Endodermal cell (in vitro differentiated cells): ENCODE data around the gene GNAS-AS1. TPM values are rescaled to one million over a fixed set of nuclear protein-coding genes. Genes with fewer than 3 reads are reported as not detected.

ENCODE experiments used
- DNase-seq: peaks from one replicate; pipeline ENCODE4 v3.0.0-alpha.2; 2017
- H3K27ac ChIP-seq: 2 replicates; pipeline ENCODE4 v1.5.1; 2013; ENCODE audit warnings: mild to moderate bottlenecking, low read depth, low read length, moderate library complexity
- H3K27me3 ChIP-seq: 2 replicates; pipeline ENCODE4 v1.6.1; 2013; ENCODE audit warnings: mild to moderate bottlenecking, low read length, moderate library complexity; ENCODE audit not compliant: insufficient read depth, control insufficient read depth, poor library complexity, severe bottlenecking
- H3K36me3 ChIP-seq: 2 replicates; pipeline ENCODE4 v1.7.0; 2013; ENCODE audit warnings: mild to moderate bottlenecking, low read length, moderate library complexity; ENCODE audit not compliant: control insufficient read depth, insufficient read depth
- H3K4me1 ChIP-seq: one replicate; pipeline ENCODE4 v1.7.0; 2013; ENCODE audit warnings: low read length; ENCODE audit not compliant: control insufficient read depth, insufficient read depth
- H3K4me3 ChIP-seq: 2 replicates; pipeline ENCODE4 v1.5.1; 2013; ENCODE audit warnings: mild to moderate bottlenecking, low read length, moderate library complexity
- H3K9ac ChIP-seq: 2 replicates; pipeline ENCODE4 v1.6.1; 2013; ENCODE audit warnings: mild to moderate bottlenecking, low read length, moderate library complexity; ENCODE audit not compliant: poor library complexity, severe bottlenecking; ENCODE audit errors: extremely low read depth
- H3K9me3 ChIP-seq: 2 replicates; pipeline ENCODE4 v1.6.1; 2013; ENCODE audit warnings: mild to moderate bottlenecking, low read length, moderate library complexity; ENCODE audit not compliant: control insufficient read depth
- H3K27ac Mint-ChIP-seq: 2 replicates; pipeline ENCODE4 v1.8.0; 2020; ENCODE audit warnings: mixed read lengths
- H3K27me3 Mint-ChIP-seq: 2 replicates; pipeline ENCODE4 v1.8.0; 2021; ENCODE audit warnings: mild to moderate bottlenecking, mixed read lengths; ENCODE audit not compliant: insufficient read depth
- H3K36me3 Mint-ChIP-seq: 2 replicates; pipeline ENCODE4 v1.8.0; 2020; ENCODE audit warnings: low read depth, mixed read lengths
- H3K4me1 Mint-ChIP-seq: 2 replicates; pipeline ENCODE4 v1.8.0; 2020; ENCODE audit warnings: mixed read lengths
- H3K4me3 Mint-ChIP-seq: 2 replicates; pipeline ENCODE4 v1.8.0; 2020; ENCODE audit warnings: mild to moderate bottlenecking, moderate library complexity, mixed read lengths
- H3K9me3 Mint-ChIP-seq: 2 replicates; pipeline ENCODE4 v1.8.0; 2020; ENCODE audit warnings: mild to moderate bottlenecking, mixed read lengths
- CTCF ChIP-seq: fragments of 200-600 bp; sonication (generic); conservative IDR thresholded peaks from 2 replicates; pipeline ENCODE4 v1.5.0; 2021; ENCODE audit warnings: antibody characterized with exemption, mild to moderate bottlenecking
- WGBS, 2 experiments: methylation state at CpG; one replicate each; pipeline versions ENCODE4 v1.1.5 to v1.1.7; 2013; ENCODE audit warnings: missing lambda C conversion rate in 2 of 2, mixed read lengths in 1 of 2; ENCODE audit not compliant: insufficient coverage in 1 of 2, insufficient read length in 1 of 2; 5-methylcytosine and 5-hydroxymethylcytosine counted together
- total RNA-seq, 2 donors: library from RNA; stranded (reverse); fragmentation: NEBNext Ultra II Directional in 1 of 2; extraction: Animal tissue kit (Norgen Biotek cat#: 25700) in 1 of 2; gene quantifications; 2 replicates in 1 of 2; 3 replicates in 1 of 2; pipeline ENCODE4 v1.2.1, GENCODE V29; 2021

GNAS-AS1 gene
- total RNA-seq, 2 donors from 2014 or later = 9.3 to 9.7 TPM

- H3K27me3 ChIP-seq = peaks cover 74% of the 10 kb centered on the region
- DNase-seq = no peak
- H3K9me3 Mint-ChIP-seq = peaks cover 3% of the 10 kb centered on the region
- peaks cover 83% of the 10 kb centered on the region for H3K27me3 Mint-ChIP-seq
- no peaks in the 10 kb centered on the region for H3K4me1 ChIP-seq
- no peak overlapping the region for H3K27ac Mint-ChIP-seq
- H3K9me3 ChIP-seq = no peaks in the 10 kb centered on the region
- no peak overlapping the region for H3K27ac ChIP-seq
- peaks cover 5% of the 10 kb centered on the region for H3K36me3 Mint-ChIP-seq
- no peak for TF ChIP-seq CTCF
- H3K36me3 ChIP-seq = peaks cover 6% of the 10 kb centered on the region
- H3K4me1 Mint-ChIP-seq = peaks cover 13% of the 10 kb centered on the region
- H3K4me3 Mint-ChIP-seq = no peak overlapping the region
- WGBS, 2 experiments = 87 to 100% methylated on average over 2 to 6 of the region's 6 CpGs
- H3K4me3 ChIP-seq = no peak overlapping the region
- no peak overlapping the region for H3K9ac ChIP-seq
Measured at GRCh38 chr20:58853466-58853865, 2.8 kb upstream of the GNAS-AS1 start.

- peaks cover 3% of the 10 kb centered on the region for H3K9me3 Mint-ChIP-seq
- Histone ChIP-seq H3K36me3 (peaks cover 14% of the 10 kb centered on the region), H3K4me3 (peak within 1 kb of the TSS; percentile 93), H3K9me3 (no peaks in the 10 kb centered on the region), H3K4me1 (no peaks in the 10 kb centered on the region), H3K27ac (no peak within 1 kb of the TSS), H3K9ac (no peak within 1 kb of the TSS), H3K27me3 (peaks cover 66% of the 10 kb centered on the region)
- peaks cover 77% of the 10 kb centered on the region for H3K27me3 Mint-ChIP-seq
- peak; percentile 94 for DNase-seq
- H3K36me3 Mint-ChIP-seq = peaks cover 10% of the 10 kb centered on the region
- peak within 1 kb of the TSS; percentile 87 for H3K4me3 Mint-ChIP-seq
- H3K27ac Mint-ChIP-seq = peak within 1 kb of the TSS; percentile 35
- WGBS, 2 experiments = 20 to 23% methylated on average over 16 to 33 of the region's 35 CpGs
- peak; percentile 86 for TF ChIP-seq CTCF
- H3K4me1 Mint-ChIP-seq = peaks cover 13% of the 10 kb centered on the region
Measured at GRCh38 chr20:58852543-58853271, 2.0 kb upstream of the GNAS-AS1 start, which contains the start of gene GNAS. TSS of gene GNAS (plus strand) at chr20:58852716.

- H3K4me1 ChIP-seq = no peaks in the 10 kb centered on the region
- Mint-ChIP-seq H3K4me3 (peak overlapping the region; percentile 87), H3K4me1 (peaks cover 14% of the 10 kb centered on the region), H3K27me3 (peaks cover 72% of the 10 kb centered on the region), H3K27ac (no peak overlapping the region), H3K36me3 (peaks cover 10% of the 10 kb centered on the region), H3K9me3 (peaks cover 3% of the 10 kb centered on the region)
- H3K9ac ChIP-seq = no peak overlapping the region
- H3K27me3 ChIP-seq = peaks cover 59% of the 10 kb centered on the region
- WGBS, 2 experiments = 45 to 51% methylated on average over 8 to 20 of the region's 23 CpGs
- H3K36me3 ChIP-seq = peaks cover 16% of the 10 kb centered on the region
- H3K9me3 ChIP-seq = no peaks in the 10 kb centered on the region
- no peak for TF ChIP-seq CTCF
- peak overlapping the region; percentile 93 for H3K4me3 ChIP-seq
- DNase-seq = peak; percentile 55
- no peak overlapping the region for H3K27ac ChIP-seq
Measured at GRCh38 chr20:58851969-58852458, 1.3 kb upstream of the GNAS-AS1 start.
